ENCODE results near the gene RNF151. TPM values are rescaled to one million over a fixed set of nuclear protein-coding genes. Genes with fewer than 3 reads are reported as not detected.

The RNF151 gene
- total RNA-seq, 1 experiment from 2014 or later, result 0.28 TPM

- WGBS (ENCODE audit: extremely low coverage, insufficient read length, low lambda C conversion rate), result no CpG with 5 or more reads among the region's 18 CpGs
- H3T11ph ChIP-seq (ENCODE audit: low read length), result no peak overlapping the region
- no peak overlapping the region for H3K9ac ChIP-seq (ENCODE audit: extremely low read depth, insufficient read length, low read length)
Observed at GRCh38 chr16:1977875-1978268, 11.2 kb downstream of the RNF151 start.

More at GRCh38 chr16:1977875-1978268, 11.2 kb downstream of the RNF151 start:
- no peak overlapping the region for H3K56ac ChIP-seq (ENCODE audit: insufficient read length, low read depth, low read length)
- no peak overlapping the region for H4K8ac ChIP-seq (replicated peaks; ENCODE audit: insufficient read length, low read depth, low read length)
- H3K9me3 ChIP-seq (ENCODE audit: control insufficient read depth, low read depth, low read length), result no peaks in the 10 kb centered on the region
- no peak overlapping the region for H2BK20ac ChIP-seq (ENCODE audit: low read depth, low read length, poor library complexity, severe bottlenecking)
- no peaks in the 10 kb centered on the region for H3K79me1 ChIP-seq (ENCODE audit: insufficient read depth, low read depth, low read length, poor library complexity, severe bottlenecking)
- no peaks in the 10 kb centered on the region for H3K9me3 Mint-ChIP-seq
- peaks cover 22% of the 10 kb centered on the region for H3K27me3 ChIP-seq (ENCODE audit: insufficient read depth, low read length)
- H3K4me3 Mint-ChIP-seq, result no peak overlapping the region
- H2BK15ac ChIP-seq (ENCODE audit: low read depth, low read length), result no peak overlapping the region
- no peak overlapping the region for H2BK12ac ChIP-seq (ENCODE audit: insufficient read length, low read depth, low read length)
- no peak overlapping the region for H2AFZ ChIP-seq (ENCODE audit: low read length)
- H3K4me1 ChIP-seq (ENCODE audit: insufficient read depth, low read length), result no peaks in the 10 kb centered on the region
- H3K27ac Mint-ChIP-seq, result no peak overlapping the region
- H2BK5ac ChIP-seq (ENCODE audit: insufficient read length, low read length), result no peak overlapping the region
- H3K27ac ChIP-seq (ENCODE audit: insufficient read length, low read depth, low read length), result no peak overlapping the region
- H2AK5ac ChIP-seq (ENCODE audit: insufficient read length, low read length), result no peak overlapping the region
- DNase-seq, result no peak
- H3K4me2 ChIP-seq (ENCODE audit: insufficient read depth, insufficient read length, low read length), result no peak overlapping the region
- no peak overlapping the region for H4K91ac ChIP-seq (ENCODE audit: insufficient read length, low read depth, low read length)
- H4K20me1 ChIP-seq (ENCODE audit: control insufficient read depth, insufficient read depth, insufficient read length), result no peaks in the 10 kb centered on the region
- peaks cover 10% of the 10 kb centered on the region for H3K23me2 ChIP-seq (ENCODE audit: insufficient read length, low read depth, low read length, poor library complexity, severe bottlenecking)
- H3K27me3 Mint-ChIP-seq (ENCODE audit: low read depth), result peaks cover 36% of the 10 kb centered on the region
- peaks cover 10 to 27% (median 23%) of the 10 kb centered on the region in 3 experiments for H3K36me3 Mint-ChIP-seq (ENCODE audit: insufficient read depth in 1 of 3, low read depth in 3 of 3)
- TF ChIP-seq CTCF (conservative IDR thresholded peaks at IDR 0.05), result no peak
- peaks cover 10 to 16% of the 10 kb centered on the region in 2 experiments for H3K4me1 Mint-ChIP-seq
- peaks cover under 1% of the 10 kb centered on the region; the same call in 1 of the 2 replicates for H3K79me2 ChIP-seq (ENCODE audit: insufficient read depth, low read length)
- H3K23ac ChIP-seq (ENCODE audit: insufficient read length, low read depth, low read length), result no peak overlapping the region
- H3K14ac ChIP-seq (ENCODE audit: insufficient read depth, low read length), result no peak overlapping the region
- no peak overlapping the region for H4K5ac ChIP-seq (ENCODE audit: insufficient read length, low read depth, low read length)
- H2BK120ac ChIP-seq (ENCODE audit: low read depth, low read length, poor library complexity, severe bottlenecking), result no peak overlapping the region
- H3K4ac ChIP-seq (ENCODE audit: low read depth, low read length), result no peak overlapping the region
- no peak overlapping the region for H3K18ac ChIP-seq (ENCODE audit: insufficient read length, low read depth, low read length)

Data from H9 (cell line).